Measurements from ENCODE around the gene CACNA1S. TPM values are rescaled to one million over a fixed set of nuclear protein-coding genes. Genes with fewer than 3 reads are reported as not detected.

Gene CACNA1S
- polyA plus RNA-seq, 1 of the 3 experiments (the other 2 are of a cell fraction) = not detected

- no peak overlapping the region for H3K9ac ChIP-seq
- CTCF ChIA-PET = interaction anchor here (1.4 to 1.5 kb wide), 2 partner anchors 66 to 137 kb away, joined by 3 to 7 read pairs; no protein-coding TSS in a partner anchor
- WGBS (ENCODE audit: low lambda C conversion rate) = 83% methylated on average over 1 of the region's 1 CpG
- H3K27ac ChIP-seq (ENCODE audit: low read depth in 2 of 2, low read length in 1 of 2) = no peak overlapping the region
- H3K9me2 ChIP-seq = no peaks in the 10 kb centered on the region
- H3F3A ChIP-seq (replicated peaks; ENCODE audit: insufficient read depth) = no peaks in the 10 kb centered on the region
- POLR2A ChIA-PET = no interaction called here
- TF ChIP-seq NFIC (IDR thresholded peaks at IDR 0.05; ENCODE audit: borderline replicate concordance) = no peak
- no peak for TF ChIP-seq TCF12 (IDR thresholded peaks at IDR 0.05)
- TF ChIP-seq, protein P1, sequence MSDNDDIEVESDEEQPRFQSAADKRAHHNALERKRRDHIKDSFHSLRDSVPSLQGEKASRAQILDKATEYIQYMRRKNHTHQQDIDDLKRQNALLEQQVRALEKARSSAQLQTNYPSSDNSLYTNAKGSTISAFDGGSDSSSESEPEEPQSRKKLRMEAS (IDR thresholded peaks at IDR 0.05; ENCODE audit: low read depth) = no peak
- TF ChIP-seq SMC3 (IDR thresholded peaks at IDR 0.05; ENCODE audit: low read depth, low read length) = no peak
- no peak for TF ChIP-seq EZH2phosphoT487 (IDR thresholded peaks at IDR 0.05; ENCODE audit: borderline replicate concordance, low read depth)
- no peak for TF ChIP-seq RXRA (IDR thresholded peaks at IDR 0.05; ENCODE audit: borderline replicate concordance, low read depth)
- TF ChIP-seq, protein P2, sequence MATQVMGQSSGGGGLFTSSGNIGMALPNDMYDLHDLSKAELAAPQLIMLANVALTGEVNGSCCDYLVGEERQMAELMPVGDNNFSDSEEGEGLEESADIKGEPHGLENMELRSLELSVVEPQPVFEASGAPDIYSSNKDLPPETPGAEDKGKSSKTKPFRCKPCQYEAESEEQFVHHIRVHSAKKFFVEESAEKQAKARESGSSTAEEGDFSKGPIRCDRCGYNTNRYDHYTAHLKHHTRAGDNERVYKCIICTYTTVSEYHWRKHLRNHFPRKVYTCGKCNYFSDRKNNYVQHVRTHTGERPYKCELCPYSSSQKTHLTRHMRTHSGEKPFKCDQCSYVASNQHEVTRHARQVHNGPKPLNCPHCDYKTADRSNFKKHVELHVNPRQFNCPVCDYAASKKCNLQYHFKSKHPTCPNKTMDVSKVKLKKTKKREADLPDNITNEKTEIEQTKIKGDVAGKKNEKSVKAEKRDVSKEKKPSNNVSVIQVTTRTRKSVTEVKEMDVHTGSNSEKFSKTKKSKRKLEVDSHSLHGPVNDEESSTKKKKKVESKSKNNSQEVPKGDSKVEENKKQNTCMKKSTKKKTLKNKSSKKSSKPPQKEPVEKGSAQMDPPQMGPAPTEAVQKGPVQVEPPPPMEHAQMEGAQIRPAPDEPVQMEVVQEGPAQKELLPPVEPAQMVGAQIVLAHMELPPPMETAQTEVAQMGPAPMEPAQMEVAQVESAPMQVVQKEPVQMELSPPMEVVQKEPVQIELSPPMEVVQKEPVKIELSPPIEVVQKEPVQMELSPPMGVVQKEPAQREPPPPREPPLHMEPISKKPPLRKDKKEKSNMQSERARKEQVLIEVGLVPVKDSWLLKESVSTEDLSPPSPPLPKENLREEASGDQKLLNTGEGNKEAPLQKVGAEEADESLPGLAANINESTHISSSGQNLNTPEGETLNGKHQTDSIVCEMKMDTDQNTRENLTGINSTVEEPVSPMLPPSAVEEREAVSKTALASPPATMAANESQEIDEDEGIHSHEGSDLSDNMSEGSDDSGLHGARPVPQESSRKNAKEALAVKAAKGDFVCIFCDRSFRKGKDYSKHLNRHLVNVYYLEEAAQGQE (IDR thresholded peaks at IDR 0.05; ENCODE audit: low read depth, low read length) = no peak
- no peak for TF ChIP-seq MEF2A (IDR thresholded peaks at IDR 0.05; ENCODE audit: borderline replicate concordance, low read depth)
- no peak for TF ChIP-seq FOXJ3 (CRISPR knock-in tag; IDR thresholded peaks at IDR 0.05)
- TF ChIP-seq, protein P3, sequence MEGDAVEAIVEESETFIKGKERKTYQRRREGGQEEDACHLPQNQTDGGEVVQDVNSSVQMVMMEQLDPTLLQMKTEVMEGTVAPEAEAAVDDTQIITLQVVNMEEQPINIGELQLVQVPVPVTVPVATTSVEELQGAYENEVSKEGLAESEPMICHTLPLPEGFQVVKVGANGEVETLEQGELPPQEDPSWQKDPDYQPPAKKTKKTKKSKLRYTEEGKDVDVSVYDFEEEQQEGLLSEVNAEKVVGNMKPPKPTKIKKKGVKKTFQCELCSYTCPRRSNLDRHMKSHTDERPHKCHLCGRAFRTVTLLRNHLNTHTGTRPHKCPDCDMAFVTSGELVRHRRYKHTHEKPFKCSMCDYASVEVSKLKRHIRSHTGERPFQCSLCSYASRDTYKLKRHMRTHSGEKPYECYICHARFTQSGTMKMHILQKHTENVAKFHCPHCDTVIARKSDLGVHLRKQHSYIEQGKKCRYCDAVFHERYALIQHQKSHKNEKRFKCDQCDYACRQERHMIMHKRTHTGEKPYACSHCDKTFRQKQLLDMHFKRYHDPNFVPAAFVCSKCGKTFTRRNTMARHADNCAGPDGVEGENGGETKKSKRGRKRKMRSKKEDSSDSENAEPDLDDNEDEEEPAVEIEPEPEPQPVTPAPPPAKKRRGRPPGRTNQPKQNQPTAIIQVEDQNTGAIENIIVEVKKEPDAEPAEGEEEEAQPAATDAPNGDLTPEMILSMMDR (IDR thresholded peaks at IDR 0.05) = no peak
- TF ChIP-seq ELF1 (IDR thresholded peaks at IDR 0.05) = no peak
- TF ChIP-seq NRF1 (IDR thresholded peaks at IDR 0.05; ENCODE audit: low read depth, low read length) = no peak
- peaks cover 26% of the 10 kb centered on the region; the same call in 1 of the 2 replicates for H3K27me3 ChIP-seq (ENCODE audit: insufficient read depth)
- no peaks in the 10 kb centered on the region for H4K20me1 ChIP-seq (ENCODE audit: insufficient read depth)
- no peak overlapping the region for H2AFZ ChIP-seq (ENCODE audit: low read depth)
- no peaks in the 10 kb centered on the region for H3K79me2 ChIP-seq (ENCODE audit: insufficient read depth)
- no peaks in the 10 kb centered on the region for H3K9me3 ChIP-seq
- H3K4me1 ChIP-seq (ENCODE audit: control insufficient read depth in 1 of 2, insufficient read depth in 2 of 2, low read depth in 1 of 2, low read length in 1 of 2) = peaks cover 0 to 6% of the 10 kb centered on the region in 2 experiments; a peak in 1 of 4 replicates
- H3K36me3 ChIP-seq (replicated peaks in 1 of 2; ENCODE audit: control insufficient read depth in 1 of 2, insufficient read depth in 2 of 2, low read length in 1 of 2) = no peaks in the 10 kb centered on the region
- H3K4me3 ChIP-seq (ENCODE audit: low read depth in 2 of 2, low read length in 1 of 2) = no peak overlapping the region
- no peak for DNase-seq
- no peak overlapping the region for H3K4me2 ChIP-seq
These were observed 3.6 kb downstream of the CACNA1S start for GRCh38 chr1:201108614-201109013.

DNA sequence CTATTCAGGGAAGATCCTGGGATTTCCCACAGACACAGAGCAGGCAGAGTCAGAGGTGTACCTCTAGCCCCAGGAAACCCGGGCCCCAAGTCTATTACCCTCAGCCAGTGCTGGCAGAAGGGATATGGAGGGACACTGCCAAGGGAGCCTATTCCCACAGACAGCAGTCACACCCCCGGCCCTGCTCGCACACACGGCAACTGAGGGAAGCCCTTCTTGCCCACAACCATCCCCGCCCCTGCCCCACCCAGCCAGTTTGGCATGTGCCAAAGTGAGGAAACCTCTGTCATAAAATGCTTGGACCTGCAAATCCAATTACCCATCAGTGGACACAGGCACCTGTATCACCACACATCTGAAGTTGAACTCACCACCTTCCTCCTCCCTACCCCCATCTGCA lies 6.5 kb downstream of the CACNA1S start:
- peaks cover 0 to 7% of the 10 kb centered on the region in 2 experiments; a peak in 1 of 4 replicates for H3K4me1 ChIP-seq (ENCODE audit: control insufficient read depth in 1 of 2, insufficient read depth in 2 of 2, low read depth in 1 of 2, low read length in 1 of 2)
- WGBS (ENCODE audit: low lambda C conversion rate) = 49% methylated on average over 5 of the region's 5 CpGs
- POLR2A ChIA-PET = no interaction called here
- H4K20me1 ChIP-seq (ENCODE audit: insufficient read depth) = no peaks in the 10 kb centered on the region
- CTCF ChIA-PET = interaction anchor here (1.1 to 2.3 kb wide), 2 partner anchors 70 to 133 kb away, joined by 3 to 7 read pairs; no protein-coding TSS in a partner anchor
- no peak overlapping the region for H2AFZ ChIP-seq (ENCODE audit: low read depth)
- H3K9me2 ChIP-seq = no peaks in the 10 kb centered on the region
- no peaks in the 10 kb centered on the region for H3F3A ChIP-seq (replicated peaks; ENCODE audit: insufficient read depth)
- no peak overlapping the region for H3K4me2 ChIP-seq
- no peaks in the 10 kb centered on the region for H3K79me2 ChIP-seq (ENCODE audit: insufficient read depth)
- H3K9me3 ChIP-seq = no peaks in the 10 kb centered on the region
- H3K9ac ChIP-seq = no peak overlapping the region
- no peak for DNase-seq
- no peak overlapping the region for H3K27ac ChIP-seq (ENCODE audit: low read depth in 2 of 2, low read length in 1 of 2)
- H3K4me3 ChIP-seq (ENCODE audit: low read depth in 2 of 2, low read length in 1 of 2) = no peak overlapping the region
- H3K27me3 ChIP-seq (ENCODE audit: insufficient read depth) = peaks cover 28% of the 10 kb centered on the region; the same call in 1 of the 2 replicates
- no peaks in the 10 kb centered on the region for H3K36me3 ChIP-seq (replicated peaks in 1 of 2; ENCODE audit: control insufficient read depth in 1 of 2, insufficient read depth in 2 of 2, low read length in 1 of 2)
- TF ChIP-seq MXI1 (IDR thresholded peaks at IDR 0.05; ENCODE audit: low read depth, low read length) = no peak
- TF ChIP-seq TAF1 (IDR thresholded peaks at IDR 0.05; ENCODE audit: borderline replicate concordance, low read depth, low read length) = no peak
- no peak for TF ChIP-seq FOXJ3 (CRISPR knock-in tag; IDR thresholded peaks at IDR 0.05)
- TF ChIP-seq, protein P4, sequence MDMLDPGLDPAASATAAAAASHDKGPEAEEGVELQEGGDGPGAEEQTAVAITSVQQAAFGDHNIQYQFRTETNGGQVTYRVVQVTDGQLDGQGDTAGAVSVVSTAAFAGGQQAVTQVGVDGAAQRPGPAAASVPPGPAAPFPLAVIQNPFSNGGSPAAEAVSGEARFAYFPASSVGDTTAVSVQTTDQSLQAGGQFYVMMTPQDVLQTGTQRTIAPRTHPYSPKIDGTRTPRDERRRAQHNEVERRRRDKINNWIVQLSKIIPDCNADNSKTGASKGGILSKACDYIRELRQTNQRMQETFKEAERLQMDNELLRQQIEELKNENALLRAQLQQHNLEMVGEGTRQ (IDR thresholded peaks at IDR 0.05; ENCODE audit: borderline replicate concordance, low read depth, low read length) = no peak
- TF ChIP-seq ZBTB33 (IDR thresholded peaks at IDR 0.05; ENCODE audit: borderline replicate concordance, low read depth) = no peak
- TF ChIP-seq GATA2 (CRISPR knock-in tag; IDR thresholded peaks at IDR 0.05) = no peak
- no peak for TF ChIP-seq IRF3 (IDR thresholded peaks at IDR 0.05; ENCODE audit: low read depth, low read length)

Measured in SK-N-SH (cell line).